ENCODE data around the gene MNAT1.
"Not testable (repeated sequence)": the region's sequence is repeated elsewhere in the genome, so short reads cannot be mapped to it uniquely, and the experiment has no call there.

MNAT1 gene

GRCh38 chr14:60882219-60882618, 147.7 kb downstream of the MNAT1 start:
- no peak for DNase-seq (ENCODE audit: low spot score)

- DNase-seq (ENCODE audit: low spot score), result no peak
These were observed 149.6 kb downstream of the MNAT1 start for GRCh38 chr14:60884134-60884533.

GRCh38 chr14:60890636-60891035, 156.1 kb downstream of the MNAT1 start:
- DNase-seq (ENCODE audit: low spot score), result not testable (repeated sequence)

- DNase-seq (ENCODE audit: low spot score), result no peak
These were observed 159.3 kb downstream of the MNAT1 start for GRCh38 chr14:60893911-60894310.

GRCh38 chr14:60904381-60904780, 169.8 kb downstream of the MNAT1 start:
- no peak for DNase-seq (ENCODE audit: low spot score)

- no peak for DNase-seq (ENCODE audit: low spot score)
These were observed 171.4 kb downstream of the MNAT1 start for GRCh38 chr14:60905923-60906322.

GRCh38 chr14:60915781-60916180, 181.2 kb downstream of the MNAT1 start:
- no peak for DNase-seq (ENCODE audit: low spot score)

- no peak for DNase-seq (ENCODE audit: low spot score)
These were observed 187.5 kb downstream of the MNAT1 start for GRCh38 chr14:60922050-60922449.

GRCh38 chr14:60925286-60925685, 190.7 kb downstream of the MNAT1 start:
- no peak for DNase-seq (ENCODE audit: low spot score)

GRCh38 chr14:60926002-60926401, 191.4 kb downstream of the MNAT1 start:
- DNase-seq (ENCODE audit: low spot score), result no peak

- no peak for DNase-seq (ENCODE audit: low spot score)
These were observed 196.7 kb downstream of the MNAT1 start for GRCh38 chr14:60931218-60931617.

- peak; percentile 56 for DNase-seq (ENCODE audit: low spot score)
These were observed 199.5 kb downstream of the MNAT1 start for GRCh38 chr14:60933920-60934655.

- DNase-seq (ENCODE audit: low spot score), result no peak
These were observed 200.8 kb downstream of the MNAT1 start for GRCh38 chr14:60935319-60935718.

GRCh38 chr14:60943637-60944032, 209.1 kb downstream of the MNAT1 start:
- no peak for DNase-seq (ENCODE audit: low spot score)

- no peak for DNase-seq (ENCODE audit: low spot score)
These were observed 209.6 kb downstream of the MNAT1 start for GRCh38 chr14:60944204-60944603.

- no peak for DNase-seq (ENCODE audit: low spot score)
These were observed 211.4 kb downstream of the MNAT1 start for GRCh38 chr14:60945984-60946383.

- DNase-seq (ENCODE audit: low spot score), result no peak
These were observed 212.2 kb downstream of the MNAT1 start for GRCh38 chr14:60946773-60947172.

GRCh38 chr14:60951776-60952435, 217.3 kb downstream of the MNAT1 start:
- no peak for DNase-seq (ENCODE audit: low spot score)

- no peak for DNase-seq (ENCODE audit: low spot score)
These were observed 221.6 kb downstream of the MNAT1 start for GRCh38 chr14:60956202-60956601.

- no peak for DNase-seq (ENCODE audit: low spot score)
These were observed 222.1 kb downstream of the MNAT1 start for GRCh38 chr14:60956632-60957031.

GRCh38 chr14:60958146-60958545, 223.6 kb downstream of the MNAT1 start:
- no peak for DNase-seq (ENCODE audit: low spot score)

GRCh38 chr14:60963761-60964160, 229.2 kb downstream of the MNAT1 start:
- DNase-seq (ENCODE audit: low spot score), result no peak

GRCh38 chr14:60964904-60965303, 230.3 kb downstream of the MNAT1 start:
- no peak for DNase-seq (ENCODE audit: low spot score)

- DNase-seq (ENCODE audit: low spot score), result no peak
These were observed 230.8 kb downstream of the MNAT1 start for GRCh38 chr14:60965402-60965801.
